Lower leg skin (tissue), 4 donors: Measurements from ENCODE around the gene OPN3. TPM values are rescaled to one million over a fixed set of nuclear protein-coding genes. Genes with fewer than 3 reads are reported as not detected.

ENCODE experiments used
- DNase-seq, 2 donors: peaks; one replicate each; pipeline ENCODE4 v3.0.0-alpha.2; 2019; ENCODE audit warnings: low spot score in 2 of 2
- H3K4me3 ChIP-seq: fragments of 200-600 bp; sonication (generic); 2 replicates; pipeline ENCODE4 v1.5.1; 2017; ENCODE audit warnings: mild to moderate bottlenecking, low read depth; ENCODE audit not compliant: poor library complexity, severe bottlenecking
- POLR2A ChIP-seq, 2 donors: fragments of 450-650 bp; IDR thresholded peaks; one replicate each; pipeline ENCODE4 v1.6.1; 2016 to 2017; ENCODE audit warnings: antibody characterized with exemption in 2 of 2, mild to moderate bottlenecking in 1 of 2, moderate library complexity in 1 of 2
- WGBS, 2 donors: methylation state at CpG; one replicate each; pipeline ENCODE4 v1.1.5; 2018; 5-methylcytosine and 5-hydroxymethylcytosine counted together
- intact Hi-C: fragments of 100-400 bp; cut with DNase I; formaldehyde crosslinking; loops from one replicate; pipeline ENCODE4 v1.15.0; 2023; ENCODE audit warnings: low total_unique reads
- total RNA-seq, 4 donors: library from RNA; depleted of rRNA; stranded (reverse); fragments of >200 nt; gene quantifications; one replicate each; pipeline ENCODE4 v1.1.0, GENCODE V29; 2016
- TF ChIP-seq, protein P1 (sequence below), 3 donors: fragments of 450-650 bp; IDR thresholded peaks; one replicate each; pipeline ENCODE4 v1.5.1; 2016; ENCODE audit warnings: antibody characterized with exemption in 3 of 3, mild to moderate bottlenecking in 3 of 3, moderate library complexity in 2 of 3

The OPN3 gene
- total RNA-seq, 4 donors from 2014 or later = 22.2 to 34.6 (median 32.1) TPM

GRCh38 chr1:241593186-241593585 is 47.0 kb downstream of the OPN3 start:
- intact Hi-C loops = no loop called here
- WGBS, 2 donors = 88 to 98% methylated on average over 1 of the region's 1 CpG
- no peak for DNase-seq
- no peak overlapping the region for H3K4me3 ChIP-seq
- no peak for TF ChIP-seq POLR2A (IDR thresholded peaks at IDR 0.05)
- TF ChIP-seq, protein P1, sequence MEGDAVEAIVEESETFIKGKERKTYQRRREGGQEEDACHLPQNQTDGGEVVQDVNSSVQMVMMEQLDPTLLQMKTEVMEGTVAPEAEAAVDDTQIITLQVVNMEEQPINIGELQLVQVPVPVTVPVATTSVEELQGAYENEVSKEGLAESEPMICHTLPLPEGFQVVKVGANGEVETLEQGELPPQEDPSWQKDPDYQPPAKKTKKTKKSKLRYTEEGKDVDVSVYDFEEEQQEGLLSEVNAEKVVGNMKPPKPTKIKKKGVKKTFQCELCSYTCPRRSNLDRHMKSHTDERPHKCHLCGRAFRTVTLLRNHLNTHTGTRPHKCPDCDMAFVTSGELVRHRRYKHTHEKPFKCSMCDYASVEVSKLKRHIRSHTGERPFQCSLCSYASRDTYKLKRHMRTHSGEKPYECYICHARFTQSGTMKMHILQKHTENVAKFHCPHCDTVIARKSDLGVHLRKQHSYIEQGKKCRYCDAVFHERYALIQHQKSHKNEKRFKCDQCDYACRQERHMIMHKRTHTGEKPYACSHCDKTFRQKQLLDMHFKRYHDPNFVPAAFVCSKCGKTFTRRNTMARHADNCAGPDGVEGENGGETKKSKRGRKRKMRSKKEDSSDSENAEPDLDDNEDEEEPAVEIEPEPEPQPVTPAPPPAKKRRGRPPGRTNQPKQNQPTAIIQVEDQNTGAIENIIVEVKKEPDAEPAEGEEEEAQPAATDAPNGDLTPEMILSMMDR (IDR thresholded peaks at IDR 0.05) = no peak

DNA sequence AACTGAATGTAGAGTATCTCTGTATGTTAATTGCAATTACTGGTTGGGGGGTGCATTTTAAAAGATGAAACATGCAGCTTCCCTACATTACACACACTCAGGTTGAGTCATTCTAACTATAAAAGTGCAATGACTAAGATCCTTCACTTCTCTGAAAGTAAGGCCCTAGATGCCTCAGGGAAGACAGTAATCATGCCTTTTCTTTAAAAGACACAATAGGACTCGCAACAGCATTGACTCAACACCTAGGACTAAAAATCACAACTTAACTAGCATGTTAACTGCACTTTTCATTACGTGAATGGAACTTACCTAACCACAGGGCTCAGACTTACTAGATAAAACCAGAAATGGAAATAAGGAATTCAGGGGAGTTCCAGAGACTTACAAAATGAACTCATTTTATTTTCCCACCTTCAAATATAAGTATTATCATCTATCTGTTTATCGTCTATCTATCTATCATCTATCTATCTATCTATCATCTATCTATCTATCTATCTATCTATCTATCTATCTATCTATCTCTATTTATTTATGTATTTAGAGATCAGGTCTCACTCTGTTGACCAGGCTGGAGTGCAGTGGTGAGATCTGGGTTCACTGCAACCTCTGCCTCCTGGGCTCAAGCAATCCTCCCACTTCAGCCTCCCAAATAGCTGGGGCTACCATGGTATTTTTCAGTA is 47.8 kb downstream of the OPN3 start:
- WGBS, 2 donors = 53 to 62% methylated on average over 3 of the region's 3 CpGs
- no peak for TF ChIP-seq POLR2A (IDR thresholded peaks at IDR 0.05)
- TF ChIP-seq, protein P1 (IDR thresholded peaks at IDR 0.05) = no peak
- H3K4me3 ChIP-seq = no peak overlapping the region
- intact Hi-C loops = no loop called here
- DNase-seq = no peak

DNA sequence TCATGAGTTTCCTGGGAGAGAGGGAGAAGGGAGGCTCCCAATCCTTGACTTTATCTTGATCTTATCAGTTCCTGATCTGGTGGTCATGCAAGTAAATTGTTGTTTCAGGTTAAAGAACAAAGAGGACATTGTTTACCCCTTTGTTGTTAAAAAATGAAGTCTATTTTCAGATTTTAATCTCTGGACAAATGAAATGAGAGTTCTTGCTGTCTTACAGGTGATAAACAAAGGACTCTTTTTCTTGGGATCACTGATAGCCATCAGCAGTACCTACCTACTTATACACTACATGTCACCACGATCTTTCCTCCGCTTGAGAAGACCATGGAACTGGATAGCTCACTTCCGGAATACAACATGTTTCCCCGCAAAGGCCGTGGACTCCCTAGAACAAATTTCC is 48.4 kb downstream of the OPN3 start:
- WGBS, 2 donors = 76 to 97% methylated on average over 5 of the region's 5 CpGs
- TF ChIP-seq, protein P1 (IDR thresholded peaks at IDR 0.05) = no peak
- TF ChIP-seq POLR2A (IDR thresholded peaks at IDR 0.05) = no peak
- intact Hi-C loops = no loop called here
- DNase-seq = no peak
- H3K4me3 ChIP-seq = no peak overlapping the region

- H3K4me3 ChIP-seq = no peak overlapping the region
- no peak for TF ChIP-seq POLR2A (IDR thresholded peaks at IDR 0.05)
- TF ChIP-seq, protein P1 (IDR thresholded peaks at IDR 0.05) = no peak
- intact Hi-C loops = no loop called here
- no peak for DNase-seq
These were observed 48.9 kb downstream of the OPN3 start for GRCh38 chr1:241591317-241591716.

DNA sequence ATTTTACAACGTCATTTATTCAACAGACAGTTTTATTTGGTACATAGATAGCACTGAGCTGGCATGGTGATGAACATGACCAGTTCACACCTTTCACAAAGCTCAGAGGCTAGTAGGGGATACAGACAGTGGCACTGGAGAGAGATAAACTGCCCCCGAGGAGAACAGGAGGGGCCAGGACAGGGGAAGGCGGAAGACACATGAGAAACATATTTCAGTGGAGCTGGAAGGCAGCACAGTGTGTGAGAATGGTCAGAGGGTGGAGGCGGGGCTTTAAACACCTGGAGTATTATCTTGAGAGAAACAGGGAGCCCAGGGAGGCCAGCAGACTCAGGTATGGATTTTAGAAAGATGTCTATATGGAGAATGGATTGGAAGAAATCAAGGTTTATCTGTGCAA is 49.5 kb downstream of the OPN3 start:
- DNase-seq = no peak
- intact Hi-C loops = no loop called here
- 55 to 68% methylated on average over 4 of the region's 4 CpGs for WGBS, 2 donors
- H3K4me3 ChIP-seq = no peak overlapping the region
- no peak for TF ChIP-seq POLR2A (IDR thresholded peaks at IDR 0.05)
- TF ChIP-seq, protein P1 (IDR thresholded peaks at IDR 0.05) = no peak

- H3K4me3 ChIP-seq = no peak overlapping the region
- 84 to 89% methylated on average over 7 of the region's 7 CpGs for WGBS, 2 donors
- TF ChIP-seq, protein P1 (IDR thresholded peaks at IDR 0.05) = no peak
- TF ChIP-seq POLR2A (IDR thresholded peaks at IDR 0.05) = no peak
- intact Hi-C loops = no loop called here
- no peak for DNase-seq
These were observed 50.6 kb downstream of the OPN3 start for GRCh38 chr1:241589521-241589920.
